ENCODE measurements around the gene PDCD10.

The PDCD10 gene

GRCh38 chr3:167733961-167734497, 663 bp downstream of the PDCD10 start:
- DNase-seq: no peak

GRCh38 chr3:167732313-167733065, 2.2 kb downstream of the PDCD10 start:
- DNase-seq: no peak

GRCh38 chr3:167731393-167731792, 3.3 kb downstream of the PDCD10 start:
- no peak for DNase-seq

GRCh38 chr3:167729591-167729990, 5.1 kb downstream of the PDCD10 start:
- no peak for DNase-seq

GRCh38 chr3:167728632-167729323, 5.9 kb downstream of the PDCD10 start:
- no peak for DNase-seq

- no peak for DNase-seq
Observed at GRCh38 chr3:167728176-167728575, 6.5 kb downstream of the PDCD10 start.

- DNase-seq: no peak
Observed at GRCh38 chr3:167723872-167724271, 10.8 kb downstream of the PDCD10 start.

- DNase-seq: no peak
Observed at GRCh38 chr3:167723025-167723512, 11.6 kb downstream of the PDCD10 start.

GRCh38 chr3:167718582-167718981, 16.1 kb downstream of the PDCD10 start:
- no peak for DNase-seq

- no peak for DNase-seq
Observed at GRCh38 chr3:167716920-167717319, 17.8 kb downstream of the PDCD10 start.

- no peak for DNase-seq
Observed at GRCh38 chr3:167714871-167715270, 19.8 kb downstream of the PDCD10 start.

- no peak for DNase-seq
Observed at GRCh38 chr3:167712445-167712844, 22.2 kb downstream of the PDCD10 start.

GRCh38 chr3:167711439-167711838, 23.3 kb downstream of the PDCD10 start:
- DNase-seq: no peak

GRCh38 chr3:167710552-167710951, 24.1 kb downstream of the PDCD10 start:
- DNase-seq: no peak

- DNase-seq: no peak
Observed at GRCh38 chr3:167709690-167710089, 25.0 kb downstream of the PDCD10 start.

GRCh38 chr3:167705840-167706239, 28.9 kb downstream of the PDCD10 start:
- no peak for DNase-seq

- DNase-seq: no peak
Observed at GRCh38 chr3:167700926-167701325, 33.8 kb downstream of the PDCD10 start.

- DNase-seq: no peak
Observed at GRCh38 chr3:167700046-167700445, 34.6 kb downstream of the PDCD10 start.

GRCh38 chr3:167694121-167694520, 40.6 kb downstream of the PDCD10 start:
- DNase-seq: no peak

GRCh38 chr3:167691366-167691765, 43.3 kb downstream of the PDCD10 start:
- DNase-seq: no peak

- DNase-seq: peak; percentile 60
Observed at GRCh38 chr3:167684388-167684993, 50.2 kb downstream of the PDCD10 start.

- DNase-seq: no peak
Observed at GRCh38 chr3:167679526-167679925, 55.2 kb downstream of the PDCD10 start.

- no peak for DNase-seq
Observed at GRCh38 chr3:167675848-167676247, 58.8 kb downstream of the PDCD10 start.

- DNase-seq: no peak
Observed at GRCh38 chr3:167673221-167673620, 61.5 kb downstream of the PDCD10 start.
